ENCODE results near the gene SRCAP.

DNA sequence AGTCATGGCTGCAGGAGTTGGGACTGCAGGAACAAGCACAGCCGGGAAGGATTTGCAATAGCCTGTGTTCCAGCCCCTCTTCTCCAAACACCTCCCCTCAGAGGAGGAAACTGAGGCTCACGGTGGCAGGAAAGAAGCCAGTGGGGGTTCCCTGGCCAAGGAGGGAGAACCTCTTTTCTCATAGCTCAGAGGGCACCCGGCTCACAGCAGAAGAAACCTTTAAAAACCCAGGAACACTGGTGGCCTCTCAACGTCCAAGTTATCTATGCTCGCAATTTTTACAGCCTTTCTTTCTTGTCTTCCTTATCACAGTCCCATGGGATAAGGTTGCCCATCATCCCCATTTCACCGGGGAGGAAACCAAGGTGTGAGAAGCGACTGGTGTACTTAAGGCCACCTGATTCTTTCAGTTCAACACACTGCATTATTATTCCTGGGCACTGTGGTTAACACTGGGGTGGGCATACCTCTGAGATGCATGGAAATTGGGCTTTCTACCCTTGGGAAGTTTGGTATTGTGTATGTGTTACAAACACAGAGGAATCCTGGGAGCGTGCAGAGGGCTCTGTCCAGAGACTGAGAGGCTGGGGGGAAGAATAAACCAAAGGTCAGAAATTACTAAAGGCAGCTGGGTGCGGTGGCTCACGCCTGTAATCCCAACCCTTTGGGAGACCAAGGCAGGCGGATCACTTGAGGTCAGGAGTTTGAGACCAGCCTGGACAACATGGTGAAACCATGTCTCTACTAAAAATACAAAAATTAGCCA is 88.8 kb downstream of the SRCAP start:
- TF ChIP-seq CTCF (IDR thresholded peaks at IDR 0.05) (no peak), POLR2A (IDR thresholded peaks at IDR 0.05) (no peak)
